Stimulated activated CD8-positive, alpha-beta memory T cell treated with anti-CD3 and anti-CD28 coated beads, Interleukin-12 subunit alpha, Interleukin-12 subunit beta, amount 100 ng/mL, for 4 hours (primary cell): ENCODE data around the gene PROB1.
"Not testable (repeated sequence)": the region's sequence is repeated elsewhere in the genome, so short reads cannot be mapped to it uniquely, and the experiment has no call there.

Experiments used
- DNase-seq: peaks from one replicate; pipeline ENCODE4 v3.0.0-alpha.2; 2020; ENCODE audit warnings: low read depth

Gene PROB1

DNA sequence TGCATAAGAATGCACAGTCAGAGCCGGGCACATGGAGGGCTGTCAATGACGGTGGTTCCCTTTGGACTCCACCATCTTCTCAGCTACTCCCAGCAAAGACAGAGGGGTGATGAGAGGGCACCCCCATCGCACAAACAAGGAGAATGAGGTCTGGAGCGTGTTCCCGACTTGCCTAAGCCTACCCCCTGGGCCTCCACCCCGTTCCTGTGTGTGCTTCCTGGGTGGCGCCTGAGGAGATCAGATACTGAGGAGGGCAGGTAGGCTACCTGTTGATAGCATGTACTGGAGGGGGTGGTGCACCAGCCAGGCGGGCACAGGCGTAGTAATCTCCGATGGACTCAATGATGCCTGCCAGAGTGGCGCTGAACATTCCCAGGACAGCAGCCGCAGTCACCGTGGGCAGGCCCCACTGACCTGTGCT, 16.0 kb downstream of the PROB1 start:
- no peak for DNase-seq

DNA sequence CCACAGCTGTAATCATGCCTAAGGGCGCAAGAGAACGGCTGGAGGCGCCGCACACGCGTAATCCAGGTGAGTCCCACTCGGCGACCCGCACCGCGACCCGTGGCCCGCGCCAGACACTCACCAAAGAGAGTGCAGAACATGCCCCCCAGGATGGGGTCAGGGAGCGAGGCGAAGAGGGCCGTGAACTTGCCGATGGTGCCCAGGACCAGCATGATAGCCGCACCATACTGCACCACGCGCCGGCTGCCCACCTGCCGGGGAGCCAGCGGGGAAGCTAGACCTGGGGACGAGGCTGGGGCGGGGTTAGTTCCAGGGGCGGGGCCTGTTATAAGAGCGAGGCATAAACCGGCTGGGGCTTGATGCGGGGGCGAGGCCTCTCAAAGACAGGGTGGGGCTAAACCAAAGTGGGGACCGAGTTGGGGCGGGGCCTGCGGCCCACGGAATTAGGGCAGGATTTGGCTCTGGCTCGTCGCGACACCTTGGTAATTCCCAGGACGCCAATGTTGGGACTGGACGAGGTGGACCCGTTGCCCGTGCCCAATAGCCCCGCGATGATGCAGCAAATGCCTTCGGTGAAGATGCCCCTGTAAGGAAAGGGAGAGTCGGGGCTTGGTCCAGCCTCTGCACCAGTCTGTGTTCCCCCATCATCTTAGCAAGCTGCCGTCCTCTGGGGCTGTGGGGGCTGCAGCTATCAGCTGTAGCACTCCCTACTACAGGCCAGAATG, 16.6 kb downstream of the PROB1 start:
- DNase-seq: no peak

DNA sequence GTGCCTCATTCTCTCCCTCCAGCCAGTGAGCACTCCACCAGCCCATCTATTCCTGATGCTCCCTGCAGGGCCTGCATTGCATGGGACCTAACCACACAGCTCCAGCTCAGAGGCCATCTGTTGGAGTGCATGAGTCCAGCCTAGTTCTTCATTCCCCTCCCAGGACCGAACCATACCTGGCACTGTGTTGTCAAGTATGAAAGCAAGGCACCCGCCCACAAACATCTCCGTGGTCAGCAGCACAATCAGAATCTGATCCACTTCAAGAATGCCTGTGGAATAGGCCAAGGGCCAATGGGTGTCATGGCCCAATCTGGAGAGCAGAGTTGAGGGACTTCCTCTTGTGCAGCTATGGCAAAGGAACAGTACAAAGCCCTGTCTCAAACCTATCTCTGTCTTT, 17.7 kb downstream of the PROB1 start:
- DNase-seq: no peak

DNA sequence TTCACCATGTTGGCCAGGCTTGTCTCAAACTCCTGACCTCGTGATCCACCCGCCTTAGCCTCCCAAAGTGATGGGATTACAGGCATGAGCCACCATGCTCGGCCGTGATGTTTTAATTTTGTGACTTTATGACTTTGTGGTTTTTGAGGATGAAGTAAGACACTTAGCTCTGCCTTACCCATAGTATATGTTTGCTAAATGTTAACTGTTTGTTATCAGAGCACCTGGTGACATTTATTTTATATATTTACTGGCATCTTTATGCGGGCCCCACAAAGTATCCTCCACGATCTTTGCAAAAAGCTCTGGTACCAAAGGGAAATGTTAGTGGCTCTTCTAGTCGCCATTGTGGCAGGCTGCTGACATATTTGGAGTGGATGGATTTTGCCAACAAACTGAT, 18.5 kb downstream of the PROB1 start:
- DNase-seq: no peak

DNA sequence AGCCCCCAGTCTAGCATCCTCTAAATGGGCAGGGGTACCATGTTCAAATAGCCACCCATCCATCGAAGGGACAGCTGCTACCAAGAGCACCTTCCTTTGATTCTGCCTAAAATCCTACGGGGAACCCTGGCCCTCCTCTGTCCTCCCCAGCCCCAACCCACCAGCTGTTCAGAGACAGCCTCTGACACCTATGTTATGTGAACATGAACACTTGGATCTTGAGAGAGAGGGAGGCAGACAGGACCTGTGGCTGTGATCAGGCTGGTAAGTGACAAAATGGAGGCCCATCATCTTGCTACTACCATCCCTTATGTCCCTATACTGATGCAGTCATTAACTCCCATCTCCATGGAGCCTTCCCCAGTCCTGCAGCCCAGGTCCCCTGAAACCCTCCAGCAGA, 20.0 kb downstream of the PROB1 start:
- no peak for DNase-seq

DNA sequence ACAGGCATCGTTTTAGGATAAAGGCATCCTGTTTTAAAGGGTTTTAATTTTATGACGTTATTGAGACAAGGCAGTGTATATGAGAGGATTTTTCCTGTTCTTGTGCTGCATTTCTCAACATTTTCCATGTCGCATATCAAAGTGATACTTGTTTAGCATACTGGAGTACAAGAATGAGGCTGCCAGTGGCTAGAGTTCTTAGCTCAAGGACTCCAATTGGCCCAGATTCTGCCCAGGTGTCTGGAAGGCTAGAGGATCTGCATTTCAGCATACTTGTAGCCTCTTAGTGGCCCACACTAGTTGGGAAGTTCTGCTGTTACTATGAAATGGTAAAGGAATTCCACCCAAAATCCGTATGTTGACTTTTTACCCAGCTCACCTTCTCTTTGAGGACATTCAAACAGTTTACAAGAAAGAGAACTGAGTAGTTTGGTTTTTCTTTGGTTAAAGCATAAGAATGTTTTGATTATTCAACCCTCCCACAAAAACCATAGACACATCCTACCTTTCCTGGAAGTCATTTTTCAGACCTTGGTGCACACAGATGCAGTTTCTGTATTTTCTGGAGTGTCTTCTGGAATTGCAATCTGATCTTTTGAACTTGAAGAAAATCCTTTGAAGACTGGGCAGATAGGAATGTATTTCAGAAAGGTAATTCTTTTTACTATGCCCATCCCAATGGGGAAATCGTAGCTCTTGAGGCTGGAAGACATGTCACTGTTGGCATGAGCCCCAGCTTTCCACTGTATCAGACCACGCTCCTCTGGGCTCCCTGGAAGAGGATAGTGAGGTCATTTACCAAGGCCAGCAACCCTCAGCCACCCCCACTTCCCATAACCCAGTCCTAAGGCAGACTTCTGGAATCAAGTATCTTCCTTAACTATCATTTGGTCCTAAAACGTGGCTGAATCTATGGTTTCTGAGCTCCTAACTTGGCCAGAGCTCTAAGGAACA, 23.1 kb downstream of the PROB1 start:
- no peak for DNase-seq

DNA sequence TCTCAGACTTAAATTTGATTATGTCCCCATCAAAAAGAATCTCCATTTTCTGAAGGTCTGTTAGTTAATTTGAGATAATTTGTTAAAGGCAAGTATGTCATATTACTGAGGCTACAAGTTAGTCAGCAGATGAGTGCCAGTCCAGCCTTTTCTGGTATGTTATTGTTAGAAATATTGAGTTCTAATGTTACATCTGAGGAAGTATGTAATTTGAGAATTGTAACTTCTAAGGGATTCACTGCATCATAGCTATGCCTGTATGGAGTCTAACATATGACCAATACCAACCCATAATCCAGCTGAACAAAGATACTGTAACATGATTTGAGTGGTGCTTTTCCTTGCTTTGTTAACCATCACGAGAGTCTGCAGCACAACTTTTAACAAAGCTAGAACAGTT, 25.7 kb downstream of the PROB1 start:
- no peak for DNase-seq

DNA sequence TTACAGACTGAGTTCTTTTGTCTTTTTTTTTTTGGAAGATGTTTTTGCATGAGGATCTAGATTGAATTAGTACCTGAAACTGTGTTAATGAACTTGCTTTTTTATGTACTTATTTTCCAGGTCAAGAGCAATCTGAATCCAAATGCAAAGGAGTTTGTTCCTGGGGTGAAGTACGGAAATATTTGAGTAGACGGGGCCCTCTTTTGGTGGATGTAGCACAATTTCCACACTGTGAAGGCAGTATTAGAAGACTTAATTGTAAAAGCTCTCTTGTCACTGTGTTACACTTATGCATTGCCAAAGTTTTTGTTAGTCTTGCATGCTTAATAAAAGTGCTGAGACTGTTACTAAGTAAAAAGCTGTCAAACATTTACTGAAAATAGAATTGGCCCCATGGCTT, 26.3 kb downstream of the PROB1 start:
- DNase-seq: no peak

DNA sequence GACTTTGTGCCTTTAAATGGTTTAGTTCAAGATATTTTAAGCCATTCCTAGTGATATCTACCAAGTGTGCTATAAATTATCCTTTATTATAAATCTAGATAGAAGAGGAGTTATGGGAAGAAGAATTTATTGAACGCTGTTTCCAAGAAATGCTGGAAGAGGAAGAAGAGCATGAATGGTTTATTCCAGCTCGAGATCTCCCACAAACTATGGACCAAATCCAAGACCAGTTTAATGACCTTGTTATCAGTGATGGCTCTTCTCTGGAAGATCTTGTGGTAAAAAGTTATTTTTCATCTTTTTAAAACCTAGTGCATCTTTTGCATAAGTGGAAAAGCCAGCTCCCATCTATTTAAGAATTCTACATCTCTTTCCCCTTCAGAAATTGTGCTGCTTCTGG, 30.4 kb downstream of the PROB1 start:
- DNase-seq: no peak

DNA sequence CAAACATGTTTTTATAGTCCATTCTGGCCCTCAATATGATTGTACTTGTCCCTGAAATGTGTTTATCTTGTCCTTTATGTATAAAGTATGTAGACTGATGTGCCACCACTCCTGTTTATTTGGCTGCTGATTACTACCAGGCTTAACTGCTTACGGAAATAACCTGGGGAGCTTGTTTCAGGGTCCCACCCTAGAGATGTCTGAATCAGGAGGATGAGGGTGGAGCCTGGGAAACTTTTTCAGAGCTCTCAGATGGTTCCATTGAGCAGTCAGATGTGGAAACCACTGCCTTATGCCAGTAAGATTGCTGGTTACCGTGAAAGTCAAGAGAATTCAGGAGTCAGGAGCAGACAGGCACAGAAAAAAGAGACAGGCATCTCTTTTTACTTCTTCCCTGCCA, 31.0 kb downstream of the PROB1 start:
- DNase-seq: no peak

DNA sequence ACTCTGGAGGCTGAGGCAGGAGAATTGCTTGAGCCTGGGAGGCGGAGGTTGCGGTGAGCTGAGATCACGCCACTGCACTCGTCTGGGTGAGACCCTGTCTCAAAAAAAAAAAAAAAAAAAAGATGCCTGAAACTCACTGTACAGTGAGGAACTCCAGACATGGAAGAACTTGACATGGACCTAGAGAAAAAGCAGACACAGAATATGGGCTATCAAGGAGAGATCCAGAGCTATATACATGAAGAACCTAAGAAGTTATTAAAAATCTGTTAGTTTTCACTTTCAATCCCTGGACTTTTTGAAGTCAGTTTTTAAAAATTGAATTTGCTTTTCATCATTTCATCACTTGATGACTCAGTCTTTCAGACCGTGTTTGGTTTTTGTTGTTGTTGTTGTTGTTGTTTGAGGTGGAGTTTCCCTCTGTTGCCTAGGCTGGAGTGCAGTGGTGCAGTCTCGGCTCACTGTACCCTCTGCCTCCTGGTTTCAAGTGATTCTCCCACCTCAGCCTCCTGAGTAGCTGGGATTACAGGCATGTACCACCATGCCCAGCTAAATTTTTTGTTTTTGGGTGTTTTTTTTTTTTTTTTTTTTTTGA, 33.0 kb downstream of the PROB1 start:
- no peak for DNase-seq

DNA sequence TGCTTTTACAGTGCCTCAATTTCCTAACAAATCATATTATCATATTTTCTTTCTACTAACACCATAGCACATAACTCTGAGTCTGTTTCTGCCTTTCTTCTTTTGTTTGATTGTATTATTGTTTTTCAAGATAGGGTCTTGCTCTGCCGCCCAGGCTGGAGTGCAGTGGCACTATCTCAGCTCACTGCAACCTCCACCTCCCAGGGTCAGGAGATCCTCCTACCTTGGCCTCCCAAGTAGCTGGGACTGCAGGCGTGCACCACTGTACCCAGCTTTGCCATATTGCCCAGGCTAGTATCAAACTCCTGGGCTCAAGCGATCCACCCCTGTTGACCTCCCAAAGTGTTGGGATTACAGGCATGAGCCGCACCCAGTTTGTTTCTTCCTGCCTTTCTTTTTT, 34.5 kb downstream of the PROB1 start:
- DNase-seq: no peak

DNA sequence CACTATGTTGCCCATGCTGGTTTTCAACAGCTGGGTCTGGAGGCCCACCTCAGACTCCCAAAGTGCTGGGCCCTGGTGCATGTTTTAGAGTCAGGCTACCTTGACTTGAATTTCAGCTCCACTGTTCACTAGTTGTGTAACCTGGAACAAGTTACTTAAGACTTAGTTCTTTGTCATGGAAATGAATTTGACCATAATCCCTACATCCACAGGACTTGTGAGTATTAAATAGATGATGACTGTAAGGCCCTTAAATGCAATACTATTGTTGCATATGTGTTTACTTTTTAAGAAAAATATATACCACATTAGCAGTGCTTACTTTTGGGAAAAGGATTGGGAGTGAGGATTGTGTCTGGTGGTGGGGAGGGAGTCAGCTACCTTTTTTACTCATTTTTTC, 36.8 kb downstream of the PROB1 start:
- no peak for DNase-seq

DNA sequence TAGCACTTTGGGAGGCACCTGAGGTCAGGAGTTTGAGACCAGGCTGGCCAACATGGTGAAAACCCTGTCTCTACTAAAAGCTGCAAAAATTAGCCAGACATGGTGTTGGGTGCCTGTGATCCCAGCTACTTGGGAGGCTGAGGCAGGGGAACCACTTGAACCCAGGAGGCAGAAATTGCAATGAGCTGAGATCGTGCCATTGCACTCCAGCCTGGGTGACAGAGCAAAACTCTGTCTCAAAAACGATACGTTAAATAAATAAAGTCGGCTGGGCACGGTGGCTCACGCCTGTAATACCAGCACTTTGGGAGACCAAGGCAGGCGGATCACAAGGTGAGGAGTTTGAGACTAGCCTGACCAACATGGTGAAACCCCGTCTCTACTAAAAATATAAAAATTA, 39.0 kb downstream of the PROB1 start:
- not testable (repeated sequence) for DNase-seq

DNA sequence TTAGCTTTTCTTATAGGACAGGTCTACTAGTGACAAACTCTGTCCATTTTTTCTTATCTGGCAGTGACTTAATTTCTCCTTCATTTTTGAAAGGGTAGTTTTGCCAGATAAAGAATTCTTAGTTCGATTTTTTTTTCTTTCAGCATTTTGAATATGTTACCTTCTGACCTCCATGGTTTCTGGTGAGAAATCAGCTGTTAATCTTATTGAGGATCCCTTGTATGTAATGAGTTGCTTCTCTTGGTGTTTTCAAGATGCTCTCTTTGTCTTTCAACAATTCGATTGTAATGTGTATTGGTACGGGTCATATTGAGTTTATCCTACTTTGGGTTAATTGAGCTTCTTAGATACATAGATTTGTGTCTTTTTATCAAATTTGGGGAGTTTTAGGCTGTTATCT, 40.7 kb downstream of the PROB1 start:
- DNase-seq: no peak

DNA sequence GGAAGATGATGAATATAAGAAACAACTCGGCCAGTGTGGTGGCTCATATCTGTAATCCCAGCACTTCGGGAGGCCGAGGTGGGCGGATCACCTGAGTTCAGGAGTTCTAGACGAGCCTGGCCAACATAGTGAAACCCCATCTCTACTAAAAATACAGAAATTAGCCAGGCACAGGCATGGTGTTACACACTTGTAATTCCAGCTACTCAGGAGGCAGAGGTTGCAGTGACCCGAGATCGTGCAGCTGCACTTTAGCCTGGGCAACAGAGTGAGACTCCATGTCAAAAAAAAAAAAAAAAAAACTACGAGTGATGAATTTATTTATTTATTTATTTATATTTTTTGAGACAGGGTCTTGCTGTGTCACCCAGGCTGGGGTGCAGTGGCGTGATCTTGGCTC, 47.0 kb downstream of the PROB1 start:
- not testable (repeated sequence) for DNase-seq

DNA sequence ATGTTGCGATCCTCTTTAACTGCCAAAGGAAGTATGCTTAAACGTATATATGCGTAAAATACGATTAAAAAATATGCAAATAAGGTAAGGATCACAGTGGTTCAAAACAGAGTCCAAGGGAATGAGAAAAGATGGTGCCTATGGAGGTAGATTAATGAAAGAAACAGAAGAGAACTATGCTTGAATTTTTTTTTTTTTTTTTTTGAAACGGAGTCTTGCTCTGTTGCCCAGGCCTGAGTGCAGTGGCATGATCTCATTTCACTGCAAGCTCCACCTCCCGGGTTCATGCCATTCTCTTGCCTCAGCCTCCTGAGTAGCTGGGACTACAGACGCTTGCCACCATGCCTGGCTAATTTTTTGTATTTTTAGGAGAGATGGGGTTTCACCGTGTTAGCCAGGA, 49.5 kb downstream of the PROB1 start:
- not testable (repeated sequence) for DNase-seq

DNA sequence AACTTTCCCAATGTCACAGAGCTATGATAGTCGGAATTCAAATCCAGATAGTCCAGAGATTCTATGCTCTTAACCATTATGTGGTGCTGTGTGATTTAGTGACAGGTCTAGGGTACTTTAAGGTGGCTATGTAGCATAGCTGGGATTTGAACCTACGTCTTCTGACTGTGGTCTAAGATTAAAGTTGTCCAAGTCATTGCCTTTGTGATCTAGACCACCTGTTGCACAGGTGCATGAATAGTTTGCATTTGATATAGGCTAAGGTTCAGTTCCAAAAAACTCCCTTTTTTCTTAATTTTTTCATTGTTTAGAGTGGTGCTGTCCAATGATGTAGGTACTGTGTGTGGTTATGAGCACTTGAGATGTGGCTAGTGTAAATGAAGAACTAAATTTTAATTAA, 50.7 kb downstream of the PROB1 start:
- DNase-seq: no peak

DNA sequence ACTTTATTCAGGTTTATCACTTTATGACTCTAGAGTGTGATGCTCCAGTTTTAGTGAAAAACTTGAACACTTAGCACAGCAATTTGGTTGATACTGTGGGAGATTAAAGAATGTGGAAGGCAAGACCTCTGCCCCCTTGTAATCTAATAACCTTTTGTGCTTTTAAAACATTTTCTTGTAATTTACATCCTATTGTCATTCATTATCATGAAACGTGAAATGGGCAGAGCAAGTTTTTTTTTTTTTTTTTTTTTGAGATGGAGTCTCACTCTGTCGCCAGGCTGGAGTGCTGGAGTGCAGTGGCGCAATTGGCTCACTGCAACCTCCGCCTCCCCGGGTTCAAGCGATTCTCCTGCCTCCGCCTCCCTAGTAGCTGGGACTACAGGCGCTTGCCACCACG, 51.4 kb downstream of the PROB1 start:
- no peak for DNase-seq

DNA sequence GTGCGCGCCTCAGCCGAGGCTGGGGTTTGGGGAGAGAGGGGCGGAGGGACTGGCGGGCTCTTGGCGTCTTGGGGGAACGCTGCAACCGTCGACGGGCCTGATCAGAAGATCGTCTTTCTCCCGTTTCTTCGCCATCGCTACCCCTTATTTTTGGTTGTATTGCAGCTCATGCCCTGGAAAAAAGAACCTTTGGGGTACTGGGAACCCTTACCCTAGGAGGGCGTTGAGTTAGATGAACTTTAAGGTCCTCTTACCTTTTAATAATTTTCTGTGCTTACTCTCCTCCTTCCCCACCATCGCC, 52.5 kb downstream of the PROB1 start:
- DNase-seq: peak; percentile 68

DNA sequence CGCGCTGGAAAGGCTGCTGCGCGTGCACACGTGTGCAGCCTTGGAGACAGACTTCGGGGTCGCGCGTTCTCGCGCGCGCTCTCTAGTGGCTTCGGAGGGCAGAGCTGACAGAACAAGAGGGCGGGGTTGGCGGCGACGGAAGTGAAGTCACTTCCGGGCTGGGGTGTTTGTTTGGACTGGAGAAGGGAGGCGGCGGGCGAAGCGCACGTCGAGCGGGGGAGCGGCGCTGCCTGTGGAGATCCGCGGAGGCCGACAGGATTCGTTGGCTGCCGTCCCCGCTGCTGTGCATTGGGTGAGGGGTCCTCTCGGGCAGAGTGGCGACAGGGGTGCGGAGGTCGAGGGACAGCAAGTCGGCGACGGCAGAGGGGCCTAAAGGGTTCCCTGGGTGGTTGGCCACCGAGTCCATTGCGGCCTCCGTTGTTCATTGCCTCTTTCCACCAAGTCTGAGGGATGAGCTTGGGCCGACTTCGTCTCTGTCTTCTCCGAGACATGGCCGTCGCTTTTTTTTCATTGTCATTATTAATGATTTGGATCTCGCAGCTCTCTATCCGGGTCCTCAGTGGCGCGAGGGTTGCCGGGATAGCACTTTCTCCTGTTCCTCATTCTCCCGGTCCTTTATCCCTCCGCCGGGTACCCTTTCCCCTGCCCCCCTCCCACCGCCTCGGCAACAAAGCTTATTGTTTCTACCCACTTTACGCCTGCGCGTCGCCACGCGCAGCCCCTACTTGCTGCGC, 53.0 kb downstream of the PROB1 start, which contains the start of gene PAIP2:
Gene PAIP2, plus strand, starts transcription at position 166 of the 734 bp plus-strand sequence. CDS start 21,931 bp downstream, outside the sequence.
- peak; percentile 94 for DNase-seq

DNA sequence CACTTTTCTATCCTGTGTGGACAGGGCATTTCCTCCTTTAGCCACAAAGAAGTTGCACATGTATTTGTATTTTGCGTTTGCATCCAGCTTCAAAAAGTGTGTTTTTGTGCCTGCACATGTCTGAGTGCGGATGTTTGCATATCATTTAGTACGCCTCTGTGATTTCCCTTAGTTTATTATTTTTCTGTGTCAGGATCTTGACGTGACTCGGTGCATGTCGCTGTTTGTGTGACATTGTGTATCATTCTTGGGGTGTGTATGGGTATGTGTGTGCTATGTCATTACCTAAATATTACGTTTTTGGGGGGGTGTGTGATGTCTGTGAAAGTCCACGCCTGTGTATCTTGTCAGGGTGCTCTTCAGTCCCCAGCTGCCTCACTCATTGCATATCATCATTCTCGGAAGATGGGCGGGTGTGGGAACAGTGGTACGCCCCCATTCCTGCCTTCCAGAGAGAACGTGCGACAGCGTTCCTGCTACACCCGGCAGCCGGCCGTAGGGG, 53.7 kb downstream of the PROB1 start:
- DNase-seq: no peak
